ENCODE results near the gene KRT17.

DNA sequence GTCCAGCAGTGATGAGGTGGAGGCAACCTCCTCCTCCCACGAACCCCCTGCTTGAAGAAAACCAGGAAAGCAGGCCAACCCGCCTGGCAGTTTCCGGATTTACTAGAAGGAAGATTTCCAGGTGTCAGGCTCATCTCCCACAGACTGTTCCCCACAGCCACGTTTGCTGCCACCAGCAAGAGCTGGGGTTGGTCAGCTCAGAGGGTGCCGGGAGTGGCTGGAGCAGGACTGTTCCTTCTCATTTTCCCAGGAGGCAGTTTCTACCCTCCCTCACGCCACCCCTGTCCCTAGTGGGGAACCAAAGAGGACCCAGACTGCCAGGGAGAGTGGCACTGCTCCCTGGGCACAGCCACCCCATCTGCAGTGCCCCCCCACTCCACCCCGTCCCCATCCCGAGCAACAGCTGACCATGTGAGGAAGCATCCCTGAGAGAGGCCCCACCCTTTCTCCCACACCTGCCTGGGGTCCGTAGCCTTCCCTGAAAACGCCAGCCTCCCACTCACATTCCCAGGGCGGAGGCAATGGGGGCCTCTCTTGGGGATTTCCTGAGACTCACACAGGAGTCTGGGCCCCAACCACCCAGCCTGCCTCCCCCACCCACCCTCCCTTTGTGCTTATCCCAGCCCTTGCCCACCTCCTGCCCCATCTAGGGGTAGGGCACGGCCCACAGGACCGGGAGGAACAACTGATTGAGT is 5.9 kb downstream of the KRT17 start:
- TF ChIP-seq CTCF (IDR thresholded peaks at IDR 0.05) (no peak), POLR2A (IDR thresholded peaks at IDR 0.05) (no peak)
